GM12873 (cell line): ENCODE measurements around the gene CATSPERZ.
A peak's percentile ranks its signal among the peaks of the same experiment; 100 is the strongest.

Source experiments
- CTCF ChIP-seq: IDR thresholded peaks from 2 replicates; pipeline ENCODE4 v1.5.1; 2012; ENCODE audit warnings: low read depth, mild to moderate bottlenecking, moderate library complexity, low read length, control low read depth; ENCODE audit not compliant: insufficient read depth; ENCODE audit errors: missing control alignments

Gene CATSPERZ

GRCh38 chr11:64337538-64338249 lies 37.5 kb downstream of the CATSPERZ start:
- TF ChIP-seq CTCF, result no peak

GRCh38 chr11:64338716-64339115 lies 38.6 kb downstream of the CATSPERZ start:
- TF ChIP-seq CTCF, result no peak

- no peak for TF ChIP-seq CTCF
Observed at GRCh38 chr11:64339286-64339685, 39.1 kb downstream of the CATSPERZ start.

GRCh38 chr11:64339754-64340408 lies 39.7 kb downstream of the CATSPERZ start, which contains the start of gene CCDC88B:
CCDC88B (plus strand) TSS chr11:64340204; CDS start chr11:64340267, 63 bp downstream.
- TF ChIP-seq CTCF, result no peak

GRCh38 chr11:64340671-64341335 lies 40.6 kb downstream of the CATSPERZ start:
- peak; percentile 27 for TF ChIP-seq CTCF

GRCh38 chr11:64341429-64341828 lies 41.3 kb downstream of the CATSPERZ start:
- no peak for TF ChIP-seq CTCF
